Measurements from ENCODE around the gene PDGFRB. TPM values are rescaled to one million over a fixed set of nuclear protein-coding genes. Genes with fewer than 3 reads are reported as not detected.

Gene PDGFRB
- polyA plus RNA-seq, 3 donors = 0.04 to 0.99 (median 0.20) TPM

DNA sequence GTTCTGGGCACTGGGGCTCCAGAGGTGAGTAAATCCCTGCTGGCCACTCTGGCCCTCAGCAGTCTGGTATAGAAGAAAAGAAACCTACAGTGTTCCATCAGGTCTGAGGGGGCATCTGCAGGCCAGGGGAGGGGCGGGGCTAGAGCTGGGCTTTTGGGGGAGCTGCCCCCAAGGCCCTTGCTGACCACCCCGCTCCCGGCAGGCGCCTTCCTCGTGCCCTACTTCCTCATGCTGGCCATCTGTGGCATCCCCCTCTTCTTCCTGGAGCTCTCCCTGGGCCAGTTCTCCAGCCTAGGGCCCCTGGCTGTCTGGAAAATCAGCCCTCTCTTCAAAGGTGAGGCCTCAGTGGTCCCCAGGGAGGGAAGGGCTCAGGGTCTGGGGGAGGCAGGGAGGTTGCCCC is 40.9 kb upstream of the PDGFRB start:
- no peaks in the 10 kb centered on the region for H3K36me3 Mint-ChIP-seq
- peaks cover 0 to 3% (median 0%) of the 10 kb centered on the region in 7 donors for H3K9me3 Mint-ChIP-seq
- Histone ChIP-seq H3K4me1 (ENCODE audit: control insufficient read depth in 1 of 2, insufficient read depth in 2 of 2, low read length in 2 of 2) (no peaks in the 10 kb centered on the region), H3K27ac (ENCODE audit: low read depth in 1 of 2, low read length in 2 of 2) (no peak overlapping the region), H3K4me2 (replicated peaks; ENCODE audit: extremely low read depth, low read length, poor library complexity, severe bottlenecking) (no peak overlapping the region), H3K36me3 (replicated peaks in 1 of 2; ENCODE audit: control insufficient read depth in 1 of 2, insufficient read depth in 2 of 2, low read length in 2 of 2) (no peaks in the 10 kb centered on the region), H3K4me3 (replicated peaks in 1 of 3; ENCODE audit: low read depth in 2 of 3, low read length in 3 of 3) (no peak overlapping the region), H3K27me3 (ENCODE audit: control insufficient read depth in 2 of 2, insufficient read depth in 2 of 2, low read length in 2 of 2) (peaks cover 0 to 15% of the 10 kb centered on the region in 2 donors), H4K20me1 (ENCODE audit: insufficient read depth, low read length) (no peaks in the 10 kb centered on the region), H3K9me3 (replicated peaks in 1 of 2; ENCODE audit: control insufficient read depth in 1 of 2, insufficient read depth in 1 of 2, low read length in 2 of 2) (no peaks in the 10 kb centered on the region), H2AFZ (ENCODE audit: insufficient read depth, low read depth, low read length, poor library complexity, severe bottlenecking) (no peak overlapping the region), H3K79me2 (ENCODE audit: insufficient read depth, low read length) (no peaks in the 10 kb centered on the region), H3K9ac (ENCODE audit: insufficient read depth, low read length, poor library complexity, severe bottlenecking) (no peak overlapping the region)
- no peak overlapping the region for H3K27ac Mint-ChIP-seq
- no peaks in the 10 kb centered on the region for H3K4me1 Mint-ChIP-seq
- WGBS (ENCODE audit: insufficient coverage) = 33% methylated on average over 5 of the region's 5 CpGs
- intact Hi-C loops (cut with micrococcal nuclease) = no loop called here
- TF ChIP-seq, protein P1, sequence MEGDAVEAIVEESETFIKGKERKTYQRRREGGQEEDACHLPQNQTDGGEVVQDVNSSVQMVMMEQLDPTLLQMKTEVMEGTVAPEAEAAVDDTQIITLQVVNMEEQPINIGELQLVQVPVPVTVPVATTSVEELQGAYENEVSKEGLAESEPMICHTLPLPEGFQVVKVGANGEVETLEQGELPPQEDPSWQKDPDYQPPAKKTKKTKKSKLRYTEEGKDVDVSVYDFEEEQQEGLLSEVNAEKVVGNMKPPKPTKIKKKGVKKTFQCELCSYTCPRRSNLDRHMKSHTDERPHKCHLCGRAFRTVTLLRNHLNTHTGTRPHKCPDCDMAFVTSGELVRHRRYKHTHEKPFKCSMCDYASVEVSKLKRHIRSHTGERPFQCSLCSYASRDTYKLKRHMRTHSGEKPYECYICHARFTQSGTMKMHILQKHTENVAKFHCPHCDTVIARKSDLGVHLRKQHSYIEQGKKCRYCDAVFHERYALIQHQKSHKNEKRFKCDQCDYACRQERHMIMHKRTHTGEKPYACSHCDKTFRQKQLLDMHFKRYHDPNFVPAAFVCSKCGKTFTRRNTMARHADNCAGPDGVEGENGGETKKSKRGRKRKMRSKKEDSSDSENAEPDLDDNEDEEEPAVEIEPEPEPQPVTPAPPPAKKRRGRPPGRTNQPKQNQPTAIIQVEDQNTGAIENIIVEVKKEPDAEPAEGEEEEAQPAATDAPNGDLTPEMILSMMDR (IDR thresholded peaks at IDR 0.05) = no peak
- peaks cover 23 to 36% (median 33%) of the 10 kb centered on the region in 3 donors for H3K27me3 Mint-ChIP-seq (ENCODE audit: low read depth in 3 of 3)
- DNase-seq = no peak
- H3K4me3 Mint-ChIP-seq = no peak overlapping the region

DNA sequence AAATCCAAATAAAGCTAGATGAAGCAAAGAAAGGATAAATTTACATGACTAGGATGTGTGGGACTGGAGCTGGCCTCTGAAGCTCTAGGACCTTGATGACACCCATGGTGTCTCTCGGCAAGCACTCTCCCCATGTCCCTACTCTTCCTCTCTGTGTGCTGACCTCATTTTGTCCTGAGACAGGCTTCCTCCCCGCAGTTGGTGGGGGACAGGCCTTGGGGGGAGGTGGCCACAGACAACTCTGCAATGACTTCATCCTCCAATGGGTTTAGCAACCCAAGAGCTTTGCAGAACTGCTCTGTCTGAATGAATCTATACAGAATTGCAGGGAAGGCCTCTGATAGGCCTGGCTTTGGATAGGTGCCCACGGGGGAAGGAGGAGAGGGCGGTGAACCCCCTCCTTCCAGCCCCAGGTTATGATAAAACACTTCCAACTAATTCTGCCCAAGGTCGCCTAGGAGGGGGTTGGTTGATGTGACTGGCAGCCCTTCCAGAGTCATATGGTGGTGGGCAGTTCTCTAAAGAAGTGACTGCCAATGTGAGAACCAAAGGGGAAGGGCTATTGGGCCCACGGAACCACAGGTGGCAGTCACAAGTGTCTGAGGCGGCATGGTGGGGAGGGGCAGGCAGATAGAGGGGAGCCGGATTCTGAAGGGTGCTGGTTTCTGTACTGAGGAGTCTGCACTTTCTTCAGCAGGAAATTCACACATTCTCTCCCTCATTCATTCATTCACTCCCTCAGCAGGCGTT is 40.3 kb upstream of the PDGFRB start:
- DNase-seq = no peak
- Histone ChIP-seq H2AFZ (ENCODE audit: insufficient read depth, low read depth, low read length, poor library complexity, severe bottlenecking) (no peak overlapping the region), H3K4me1 (ENCODE audit: control insufficient read depth in 1 of 2, insufficient read depth in 2 of 2, low read length in 2 of 2) (no peaks in the 10 kb centered on the region), H3K4me2 (replicated peaks; ENCODE audit: extremely low read depth, low read length, poor library complexity, severe bottlenecking) (no peak overlapping the region), H3K27me3 (ENCODE audit: control insufficient read depth in 2 of 2, insufficient read depth in 2 of 2, low read length in 2 of 2) (peaks cover 2 to 19% of the 10 kb centered on the region in 2 donors), H3K9me3 (replicated peaks in 1 of 2; ENCODE audit: control insufficient read depth in 1 of 2, insufficient read depth in 1 of 2, low read length in 2 of 2) (no peaks in the 10 kb centered on the region), H4K20me1 (ENCODE audit: insufficient read depth, low read length) (no peaks in the 10 kb centered on the region), H3K9ac (ENCODE audit: insufficient read depth, low read length, poor library complexity, severe bottlenecking) (no peak overlapping the region), H3K79me2 (ENCODE audit: insufficient read depth, low read length) (no peaks in the 10 kb centered on the region), H3K4me3 (replicated peaks in 1 of 3; ENCODE audit: low read depth in 2 of 3, low read length in 3 of 3) (no peak overlapping the region), H3K36me3 (replicated peaks in 1 of 2; ENCODE audit: control insufficient read depth in 1 of 2, insufficient read depth in 2 of 2, low read length in 2 of 2) (no peaks in the 10 kb centered on the region), H3K27ac (ENCODE audit: low read depth in 1 of 2, low read length in 2 of 2) (no peak overlapping the region)
- WGBS (ENCODE audit: insufficient coverage) = 89% methylated on average over 1 of the region's 9 CpGs
- Mint-ChIP-seq H3K27ac (no peak overlapping the region), H3K9me3 (peaks cover 0 to 3% (median 0%) of the 10 kb centered on the region in 7 donors), H3K36me3 (no peaks in the 10 kb centered on the region), H3K27me3 (ENCODE audit: low read depth in 3 of 3) (peaks cover 29 to 42% (median 36%) of the 10 kb centered on the region in 3 donors), H3K4me1 (no peaks in the 10 kb centered on the region), H3K4me3 (no peak overlapping the region)
- intact Hi-C loops (cut with micrococcal nuclease) = no loop called here
- TF ChIP-seq, protein P1 (IDR thresholded peaks at IDR 0.05) = no peak
